HCT116 (cell line): ENCODE measurements around the gene GABARAPL1. TPM values are rescaled to one million over a fixed set of nuclear protein-coding genes. Genes with fewer than 3 reads are reported as not detected.
"Not testable (repeated sequence)": the region's sequence is repeated elsewhere in the genome, so short reads cannot be mapped to it uniquely, and the experiment has no call there.

ENCODE experiments used
- ATAC-seq: fragments of 200-7000 bp; cut with Tn5 transposase; 2 replicates; pipeline ENCODE4 v1.9.1; 2020; ENCODE audit warnings: mild to moderate bottlenecking, moderate library complexity
- BruUV-seq: library from RNA; stranded (reverse); fragments of 400-500 nt; replicated peaks from 2 replicates; lab custom pipeline; 2021; lab: Mats Ljungman, UMichigan
- CTCF ChIA-PET: fragments of 300-600 bp; sonication (Branson Sonifier 250); formaldehyde crosslinking; loops from one replicate; lab custom pipeline; 2021; ENCODE audit warnings: antibody characterized with exemption; lab: Charles Lee
- POLR2A ChIA-PET: fragments of 300-600, 350-600 bp; sonication (Branson Sonifier 250); formaldehyde crosslinking; loops from one replicate; lab custom pipeline; 2021; ENCODE audit warnings: antibody characterized with exemption; lab: Charles Lee
- RAD21 ChIA-PET, 2 experiments: fragments of 300-600 bp; sonication (Branson Sonifier 250); formaldehyde crosslinking; loops; one replicate each; lab custom pipeline; 2023; ENCODE audit warnings: low total read pairs in 2 of 2; ENCODE audit not compliant: uncharacterized antibody in 2 of 2, unreplicated experiment in 2 of 2, low non-redundant PET in 1 of 2; lab: Charles Lee
- DNase-seq: peaks from one replicate; pipeline ENCODE4 v3.0.0-alpha.2; 2010; ENCODE audit warnings: low read depth, low spot score
- H2AFZ ChIP-seq: fragments of 200-600 bp; shearing (Covaris generic), sonication (generic); 2 replicates; pipeline ENCODE4 v1.6.1; 2017; ENCODE audit warnings: low read depth, mixed run types, mixed read lengths, antibody characterized with exemption, low read length; ENCODE audit not compliant: poor library complexity, severe bottlenecking
- H3K27ac ChIP-seq: 2 replicates; pipeline ENCODE4 v1.5.1; 2012; ENCODE audit warnings: low read depth, low read length
- H3K27me3 ChIP-seq: fragments of 200-600 bp; sonication (generic); 2 replicates; pipeline ENCODE4 v1.6.1; 2016; ENCODE audit warnings: mixed run types, low read length, mixed read lengths; ENCODE audit not compliant: insufficient read depth
- H3K36me3 ChIP-seq, 2 experiments: fragments of 200-500 bp in 1 of 2; fragments of 200-600 bp in 1 of 2; sonication (Bioruptor generic) in 1 of 2; sonication (generic) in 1 of 2; 2 replicates each; pipeline versions ENCODE4 v1.5.1 to v1.6.1; 2014 to 2016; ENCODE audit warnings: low read length in 2 of 2, inconsistent platforms in 1 of 2, mixed read lengths in 1 of 2, mixed run types in 1 of 2; ENCODE audit not compliant: insufficient read depth in 2 of 2, control insufficient read depth in 1 of 2
- H3K4me1 ChIP-seq, 2 experiments: fragments of 200-600 bp in 1 of 2; sonication (generic) in 1 of 2; 2 replicates each; pipeline versions ENCODE4 v1.5.1 to v1.6.1; 2012 to 2017; ENCODE audit warnings: low read length in 2 of 2, inconsistent platforms in 1 of 2, mild to moderate bottlenecking in 1 of 2, mixed read lengths in 1 of 2, mixed run types in 1 of 2, moderate library complexity in 1 of 2; ENCODE audit not compliant: insufficient read depth in 2 of 2, control insufficient read depth in 1 of 2
- H3K4me2 ChIP-seq: fragments of 200-600 bp; sonication (generic); 2 replicates; pipeline ENCODE4 v1.6.1; 2017; ENCODE audit warnings: mixed run types, low read length, mixed read lengths
- H3K4me3 ChIP-seq, 2 experiments: fragments of 200-600 bp in 1 of 2; sonication (generic) in 1 of 2; replicated peaks in 1 of 2; 2 replicates each; pipeline ENCODE4 v1.5.1; 2011 to 2016; ENCODE audit warnings: low read length in 2 of 2, control low read depth in 1 of 2, low read depth in 1 of 2, mild to moderate bottlenecking in 1 of 2, mixed read lengths in 1 of 2, mixed run types in 1 of 2
- H3K79me2 ChIP-seq: fragments of 200-600 bp; sonication (generic); 2 replicates; pipeline ENCODE4 v1.6.1; 2017; ENCODE audit warnings: mild to moderate bottlenecking, mixed run types, low read length, moderate library complexity, mixed read lengths; ENCODE audit not compliant: insufficient read depth
- H3K9ac ChIP-seq: fragments of 200-600 bp; sonication (generic); 2 replicates; pipeline ENCODE4 v1.6.1; 2016; ENCODE audit warnings: low read length, mixed read lengths
- H3K9me2 ChIP-seq: fragments of 200-600 bp; sonication (generic), shearing (Covaris generic); 2 replicates; pipeline ENCODE4 v1.6.1; 2017; ENCODE audit warnings: mixed run types, mild to moderate bottlenecking, moderate library complexity; ENCODE audit not compliant: insufficient read depth
- H3K9me3 ChIP-seq, 2 experiments: fragments of 200-500 bp in 1 of 2; fragments of 200-600 bp in 1 of 2; sonication (Bioruptor generic) in 1 of 2; sonication (generic) in 1 of 2; 2 replicates each; pipeline ENCODE4 v1.6.1; 2014 to 2017; ENCODE audit warnings: low read length in 2 of 2, mixed read lengths in 2 of 2, inconsistent platforms in 1 of 2, low read depth in 1 of 2, mild to moderate bottlenecking in 1 of 2, mixed run types in 1 of 2, moderate library complexity in 1 of 2; ENCODE audit not compliant: control insufficient read depth in 1 of 2, insufficient read depth in 1 of 2
- H4K20me1 ChIP-seq: fragments of 200-600 bp; sonication (generic), shearing (Covaris generic); 2 replicates; pipeline ENCODE4 v1.6.1; 2017; ENCODE audit warnings: mixed run types, mild to moderate bottlenecking, moderate library complexity; ENCODE audit not compliant: insufficient read depth
- ATF3 ChIP-seq: IDR thresholded peaks from 2 replicates; pipeline ENCODE4 v1.6.1; 2012
- CEBPB ChIP-seq: IDR thresholded peaks from 2 replicates; pipeline ENCODE4 v1.6.1; 2012; ENCODE audit warnings: low read depth
- CTCF ChIP-seq, 3 experiments: fragments of 200-600 bp in 1 of 3; sonication (generic) in 1 of 3; IDR thresholded peaks in 2 of 3; conservative IDR thresholded peaks in 1 of 3; 2 replicates each; pipeline ENCODE4 v1.5.1; 2012 to 2017; ENCODE audit warnings: low read depth in 2 of 3, low read length in 2 of 3, antibody characterized with exemption in 1 of 3, borderline replicate concordance in 1 of 3, control low read depth in 1 of 3, mild to moderate bottlenecking in 1 of 3, mixed read lengths in 1 of 3, mixed run types in 1 of 3, moderate library complexity in 1 of 3; ENCODE audit not compliant: insufficient read depth in 1 of 3
- ELF1 ChIP-seq: IDR thresholded peaks from 2 replicates; pipeline ENCODE4 v1.6.1; 2012; ENCODE audit warnings: low read depth, borderline replicate concordance
- EZH2 ChIP-seq: fragments of 200-600 bp; sonication (generic); IDR thresholded peaks from 2 replicates; pipeline ENCODE4 v1.6.1; 2017; ENCODE audit warnings: antibody characterized with exemption, mixed run types
- FOSL1 ChIP-seq: IDR thresholded peaks from 2 replicates; pipeline ENCODE4 v1.6.1; 2012; ENCODE audit warnings: low read depth
- JUND ChIP-seq: IDR thresholded peaks from 2 replicates; pipeline ENCODE4 v1.6.1; 2012
- REST ChIP-seq: IDR thresholded peaks from 2 replicates; pipeline ENCODE4 v1.6.1; 2012; ENCODE audit warnings: low read depth
- SIN3A ChIP-seq: IDR thresholded peaks from 2 replicates; pipeline ENCODE4 v1.6.1; 2012; ENCODE audit warnings: low read depth
- SP1 ChIP-seq: IDR thresholded peaks from 2 replicates; pipeline ENCODE4 v1.6.1; 2012; ENCODE audit warnings: low read depth
- SRF ChIP-seq: IDR thresholded peaks from 2 replicates; pipeline ENCODE4 v1.6.1; 2012; ENCODE audit warnings: low read depth
- TCF7L2 ChIP-seq: IDR thresholded peaks from 2 replicates; pipeline ENCODE4 v1.7.0; 2011; ENCODE audit warnings: borderline replicate concordance, inconsistent platforms; ENCODE audit not compliant: insufficient read depth, insufficient read length; ENCODE audit errors: extremely low read depth
- YY1 ChIP-seq: IDR thresholded peaks from 2 replicates; pipeline ENCODE4 v1.6.1; 2011; ENCODE audit warnings: low read length, low read depth, moderate library complexity, mild to moderate bottlenecking; ENCODE audit not compliant: insufficient replicate concordance; ENCODE audit errors: extremely low read depth
- ZFX ChIP-seq: fragments of 450-650 bp; IDR thresholded peaks from 2 replicates; pipeline ENCODE4 v1.6.1; 2017
- ZNF274 ChIP-seq: fragments of 200-500 bp; sonication (Bioruptor generic); IDR thresholded peaks from 2 replicates; pipeline ENCODE4 v1.6.1; 2014; ENCODE audit warnings: mild to moderate bottlenecking, low read depth, low read length, inconsistent platforms
- intact Hi-C: fragments of 100-400 bp; cut with micrococcal nuclease; formaldehyde crosslinking; loops from 2 replicates; pipeline ENCODE4 v1.10.0; 2022
- total RNA-seq: library from RNA; stranded (reverse); gene quantifications from one replicate; pipeline ENCODE4 v1.2.1, GENCODE V29; 2021; ENCODE audit not compliant: unreplicated experiment
- TF ChIP-seq, protein P1 (sequence below): IDR thresholded peaks from 2 replicates; pipeline ENCODE4 v1.6.1; 2012

GABARAPL1 gene
- total RNA-seq, 1 experiment from 2014 or later = 35.5 TPM

GRCh38 chr12:10186299-10186698, 26.4 kb upstream of the GABARAPL1 start:
- intact Hi-C loops = no loop called here
- DNase-seq (no peak), ATAC-seq (no peak)
- Histone ChIP-seq H3K36me3 (no peaks in the 10 kb centered on the region), H3K27ac (no peak overlapping the region), H3K27me3 (no peaks in the 10 kb centered on the region), H2AFZ (no peak overlapping the region), H3K9me2 (no peaks in the 10 kb centered on the region), H3K9ac (no peak overlapping the region), H3K4me3 (no peak overlapping the region), H4K20me1 (no peaks in the 10 kb centered on the region), H3K4me2 (no peak overlapping the region), H3K79me2 (no peaks in the 10 kb centered on the region), H3K9me3 (no peaks in the 10 kb centered on the region), H3K4me1 (peaks cover 0 to 8% of the 10 kb centered on the region in 2 experiments; a peak in 2 of 4 replicates)
- no TSS peak for BruUV-seq
- ChIA-PET CTCF (no interaction called here), POLR2A (no interaction called here), RAD21 (no interaction called here)
- TF ChIP-seq REST = no peak
- no peak for TF ChIP-seq ATF3
- no peak for TF ChIP-seq EZH2
- TF ChIP-seq, protein P1, sequence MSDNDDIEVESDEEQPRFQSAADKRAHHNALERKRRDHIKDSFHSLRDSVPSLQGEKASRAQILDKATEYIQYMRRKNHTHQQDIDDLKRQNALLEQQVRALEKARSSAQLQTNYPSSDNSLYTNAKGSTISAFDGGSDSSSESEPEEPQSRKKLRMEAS = no peak
- no peak for TF ChIP-seq SP1
- no peak for TF ChIP-seq YY1
- no peak for TF ChIP-seq JUND
- no peak for TF ChIP-seq SRF
- TF ChIP-seq SIN3A = no peak
- no peak for TF ChIP-seq CEBPB
- TF ChIP-seq ZNF274 = no peak
- TF ChIP-seq CTCF (IDR thresholded peaks at IDR 0.05 in 2 of 3, conservative IDR thresholded peaks at IDR 0.05 in 1 of 3; ENCODE audit: borderline replicate concordance in 1 of 3, insufficient read depth in 1 of 3, low read depth in 2 of 3, low read length in 2 of 3) = no peak
- TF ChIP-seq TCF7L2 = no peak
- TF ChIP-seq FOSL1 = no peak
- TF ChIP-seq ZFX = no peak
- TF ChIP-seq ELF1 = no peak

- H4K20me1 ChIP-seq, H3K9ac ChIP-seq, DNase-seq, H3K27me3 ChIP-seq, H3K79me2 ChIP-seq, intact Hi-C loops, H3K27ac ChIP-seq, CTCF ChIA-PET, ATAC-seq, H2AFZ ChIP-seq, H3K36me3 ChIP-seq, RAD21 ChIA-PET, H3K4me2 ChIP-seq, H3K9me2 ChIP-seq, H3K4me3 ChIP-seq, H3K9me3 ChIP-seq, BruUV-seq, POLR2A ChIA-PET: not testable (repeated sequence)
- peaks cover 3 to 15% of the 10 kb centered on the region in 2 experiments; a peak in 3 of 4 replicates for H3K4me1 ChIP-seq
Observed at GRCh38 chr12:10186958-10187357, 25.7 kb upstream of the GABARAPL1 start.
